IMR-90 (cell line): Measurements from ENCODE around the gene CLIP3. TPM values are rescaled to one million over a fixed set of nuclear protein-coding genes. Genes with fewer than 3 reads are reported as not detected.

Experiments used
- ATAC-seq: fragments of 200-7000 bp; cut with Tn5 transposase; 2 replicates; pipeline ENCODE4 v1.9.1; 2020; ENCODE audit warnings: low read depth, mild to moderate bottlenecking, moderate library complexity
- BruUV-seq: library from RNA; stranded (reverse); fragments of 400-500 nt; replicated peaks from 2 replicates; lab custom pipeline; 2021; lab: Mats Ljungman, UMichigan
- CTCF ChIA-PET: fragments of 300-600 bp; formaldehyde crosslinking; extraction: SDS; loops from one replicate; lab custom pipeline; 2021; ENCODE audit warnings: antibody characterized with exemption; lab: Yijun Ruan, JAX
- POLR2A ChIA-PET: fragments of 300-600 bp; sonication (Branson Sonifier 250); formaldehyde crosslinking; loops from one replicate; lab custom pipeline; 2022; ENCODE audit warnings: antibody characterized with exemption; ENCODE audit not compliant: unreplicated experiment; lab: Charles Lee
- DNase-seq: peaks from one replicate; pipeline ENCODE4 v3.0.0; 2013
- H2AFZ ChIP-seq: replicated peaks from 2 replicates; pipeline ENCODE3; 2013; ENCODE audit warnings: low read length, mild to moderate bottlenecking; ENCODE audit not compliant: poor library complexity
- H2AK5ac ChIP-seq: 2 replicates; pipeline ENCODE4 v1.6.1; 2013; ENCODE audit warnings: low read depth, low read length, inconsistent platforms
- H2AK9ac ChIP-seq: replicated peaks from 2 replicates; pipeline ENCODE3; 2013; ENCODE audit warnings: mild to moderate bottlenecking, low read depth, low read length, moderate library complexity; ENCODE audit not compliant: poor library complexity
- H2BK120ac ChIP-seq: 2 replicates; pipeline ENCODE4 v1.6.1; 2013; ENCODE audit warnings: low read depth, low read length, inconsistent platforms
- H2BK15ac ChIP-seq: 3 replicates; pipeline ENCODE4 v1.6.1; 2013; ENCODE audit warnings: low read depth, low read length, inconsistent platforms
- H2BK20ac ChIP-seq: 2 replicates; pipeline ENCODE4 v1.6.1; 2013; ENCODE audit warnings: low read depth, mild to moderate bottlenecking, inconsistent platforms, low read length, moderate library complexity
- H2BK5ac ChIP-seq: 2 replicates; pipeline ENCODE4 v1.6.1; 2013; ENCODE audit warnings: mild to moderate bottlenecking, low read depth, low read length, inconsistent platforms; ENCODE audit not compliant: poor library complexity, severe bottlenecking
- H3K14ac ChIP-seq: replicated peaks from 2 replicates; pipeline ENCODE4 v1.6.1; 2013; ENCODE audit warnings: low read depth, low read length, inconsistent platforms
- H3K18ac ChIP-seq: 2 replicates; pipeline ENCODE4 v1.6.1; 2013; ENCODE audit warnings: low read depth, low read length, control low read depth
- H3K23ac ChIP-seq: 2 replicates; pipeline ENCODE4 v1.6.1; 2013; ENCODE audit warnings: low read depth, low read length, inconsistent platforms
- H3K27ac ChIP-seq: 2 replicates; pipeline ENCODE4 v1.5.1; 2013; ENCODE audit warnings: mild to moderate bottlenecking, control low read depth, low read length; ENCODE audit not compliant: insufficient read depth
- H3K27me3 ChIP-seq: 2 replicates; pipeline ENCODE4 v1.6.1; 2013; ENCODE audit warnings: low read length; ENCODE audit not compliant: control insufficient read depth, insufficient read depth
- H3K36me3 ChIP-seq: 2 replicates; pipeline ENCODE4 v1.6.1; 2013; ENCODE audit warnings: low read length, mixed read lengths; ENCODE audit not compliant: control insufficient read depth, insufficient read depth
- H3K4ac ChIP-seq: 2 replicates; pipeline ENCODE4 v1.6.1; 2013; ENCODE audit warnings: low read depth, low read length, inconsistent platforms
- H3K4me1 ChIP-seq: 2 replicates; pipeline ENCODE4 v1.6.1; 2013; ENCODE audit warnings: low read length, mixed read lengths; ENCODE audit not compliant: control insufficient read depth, insufficient read depth
- H3K4me2 ChIP-seq: 2 replicates; pipeline ENCODE4 v1.6.1; 2013; ENCODE audit warnings: low read depth, mild to moderate bottlenecking, control low read depth, low read length, moderate library complexity
- H3K4me3 ChIP-seq: 2 replicates; pipeline ENCODE4 v1.5.1; 2013; ENCODE audit warnings: low read depth, mild to moderate bottlenecking, control low read depth, low read length, moderate library complexity; ENCODE audit not compliant: insufficient read depth
- H3K56ac ChIP-seq: 2 replicates; pipeline ENCODE4 v1.6.1; 2013; ENCODE audit warnings: low read length, inconsistent platforms; ENCODE audit not compliant: insufficient read depth; ENCODE audit errors: extremely low read depth
- H3K79me1 ChIP-seq, 2 experiments: 2 replicates each; pipeline ENCODE4 v1.6.1; 2013; ENCODE audit warnings: low read length in 2 of 2, inconsistent platforms in 1 of 2, low read depth in 1 of 2
- H3K9ac ChIP-seq: 2 replicates; pipeline ENCODE4 v1.6.1; 2013; ENCODE audit warnings: low read depth, low read length, control low read depth
- H3K9me1 ChIP-seq: 2 replicates; pipeline ENCODE4 v1.6.1; 2013; ENCODE audit warnings: low read length, inconsistent platforms; ENCODE audit not compliant: insufficient read depth
- H3K9me3 ChIP-seq: 2 replicates; pipeline ENCODE4 v1.6.1; 2013; ENCODE audit warnings: low read length; ENCODE audit not compliant: control insufficient read depth, insufficient read depth
- H4K20me1 ChIP-seq: 2 replicates; pipeline ENCODE4 v1.6.1; 2013; ENCODE audit warnings: low read length, inconsistent platforms; ENCODE audit not compliant: insufficient read depth
- H4K5ac ChIP-seq: 2 replicates; pipeline ENCODE4 v1.6.1; 2013; ENCODE audit warnings: mild to moderate bottlenecking, low read depth, low read length, control low read depth
- H4K8ac ChIP-seq, 2 experiments: 2 replicates each; pipeline ENCODE4 v1.6.1; 2013; ENCODE audit warnings: low read depth in 2 of 2, low read length in 2 of 2, control low read depth in 1 of 2, inconsistent platforms in 1 of 2
- H4K91ac ChIP-seq: 2 replicates; pipeline ENCODE4 v1.6.1; 2013; ENCODE audit warnings: low read depth, low read length, inconsistent platforms; ENCODE audit not compliant: insufficient read depth
- BHLHE40 ChIP-seq: fragments of 150-350 bp; IDR thresholded peaks from 2 replicates; pipeline ENCODE4 v1.6.1; 2016; ENCODE audit warnings: mild to moderate bottlenecking, low read depth, low read length
- CTCF ChIP-seq: conservative IDR thresholded peaks from 2 replicates; pipeline ENCODE4 v1.5.1; 2012; ENCODE audit warnings: mild to moderate bottlenecking, low read depth, low read length, improper control_type of control experiment
- FOS ChIP-seq: fragments of 150-350 bp; IDR thresholded peaks from 2 replicates; pipeline ENCODE4 v1.6.1; 2016; ENCODE audit warnings: low read depth, low read length
- MAZ ChIP-seq: IDR thresholded peaks from 2 replicates; pipeline ENCODE4 v1.6.1; 2012; ENCODE audit warnings: low read depth, mild to moderate bottlenecking, low read length, improper control_type of control experiment, moderate library complexity, borderline replicate concordance
- MXI1 ChIP-seq: IDR thresholded peaks from 2 replicates; pipeline ENCODE4 v1.6.1; 2012; ENCODE audit warnings: low read depth, mild to moderate bottlenecking, low read length, moderate library complexity, borderline replicate concordance
- POLR2A ChIP-seq: IDR thresholded peaks from 2 replicates; pipeline ENCODE4 v1.6.1; 2012; ENCODE audit warnings: mild to moderate bottlenecking, low read depth, low read length
- RFX5 ChIP-seq: IDR thresholded peaks from 2 replicates; pipeline ENCODE4 v1.8.0; 2012; ENCODE audit warnings: low read depth, mild to moderate bottlenecking, low read length, moderate library complexity
- USF2 ChIP-seq: fragments of 150-350 bp; IDR thresholded peaks from 2 replicates; pipeline ENCODE4 v1.6.1; 2017; ENCODE audit warnings: mild to moderate bottlenecking, antibody characterized with exemption, low read length, low read depth
- WGBS, 2 experiments: methylation state at CpG; one replicate each; pipeline versions ENCODE4 v1.1.5 to v1.1.7; 2013; ENCODE audit warnings: missing lambda C conversion rate in 2 of 2; ENCODE audit not compliant: insufficient read length in 1 of 2; ENCODE audit errors: extremely low coverage in 2 of 2; 5-methylcytosine and 5-hydroxymethylcytosine counted together
- dilution Hi-C: fragments of 300-500 bp; cut with HindIII; formaldehyde crosslinking; loops from one replicate; pipeline ENCODE4 v1.14.3; 2018; ENCODE audit warnings: low sequenced_read_pairs; ENCODE audit not compliant: unreplicated experiment
- in situ Hi-C: fragments of 300-500 bp; cut with MboI; formaldehyde crosslinking; loops from 3 replicates; pipeline ENCODE4 v1.14.3; 2019; ENCODE audit warnings: low sequenced_read_pairs, inconsistent platforms, mixed read lengths
- intact Hi-C: fragments of 100-400 bp; cut with micrococcal nuclease; formaldehyde crosslinking; loops from 2 replicates; pipeline ENCODE4 v1.10.0; 2022
- polyA plus RNA-seq, 3 experiments: library from polyadenylated mRNA; depleted of rRNA; stranded (reverse); fragments of >200 nt; gene quantifications; 2 replicates each; pipeline ENCODE4 v1.2.3, GENCODE V29; 2012; ENCODE audit warnings: low replicate concordance in 1 of 3
- total RNA-seq: library from RNA; depleted of rRNA; stranded (reverse); fragments of >200 nt; gene quantifications from 2 replicates; pipeline ENCODE4 v1.2.3, GENCODE V29; 2012

The CLIP3 gene
- total and polyA plus RNA-seq, 2 of the 4 experiments (the other 2 are of a cell fraction) = 5.4 to 28.7 TPM

GRCh38 chr19:36054733-36055686 lies 22.3 kb upstream of the CLIP3 start, which contains the start of gene WDR62:
TSS of gene WDR62 (plus strand) at chr19:36054897. CDS start at chr19:36054972, 75 bp downstream.
- Histone ChIP-seq H3K9me3 (no peaks in the 10 kb centered on the region), H2AFZ (peak within 1 kb of the TSS; percentile 99), H3K56ac (peak within 1 kb of the TSS; percentile 71), H4K5ac (peak within 1 kb of the TSS; percentile 72), H2BK5ac (peak within 1 kb of the TSS; percentile 91), H2AK5ac (peak within 1 kb of the TSS; percentile 55), H3K4me1 (no peaks in the 10 kb centered on the region), H2AK9ac (peak within 1 kb of the TSS; percentile 94), H3K27me3 (no peaks in the 10 kb centered on the region), H3K9me1 (peaks cover 4% of the 10 kb centered on the region; the same call in 1 of the 2 replicates), H3K4me2 (peak within 1 kb of the TSS; percentile 94), H3K9ac (peak within 1 kb of the TSS; percentile 88), H3K18ac (peak within 1 kb of the TSS; percentile 64), H3K36me3 (no peaks in the 10 kb centered on the region), H4K20me1 (peaks cover 3% of the 10 kb centered on the region), H3K4ac (peak within 1 kb of the TSS; percentile 86), H3K79me1 (peaks cover 41 to 62% of the 10 kb centered on the region in 2 experiments), H4K8ac (peak within 1 kb of the TSS; percentile 11 to 95), H3K4me3 (peak within 1 kb of the TSS; percentile 76), H3K23ac (peak within 1 kb of the TSS; percentile 94), H2BK120ac (peak within 1 kb of the TSS; percentile 85), H3K14ac (peak within 1 kb of the TSS; percentile 90), H4K91ac (peak within 1 kb of the TSS; percentile 84), H3K27ac (peak within 1 kb of the TSS; percentile 81), H2BK15ac (peak within 1 kb of the TSS; percentile 66; the same call in 1 of the 3 replicates), H2BK20ac (peak within 1 kb of the TSS; percentile 4; the same call in 1 of the 2 replicates)
- TF ChIP-seq POLR2A = no peak
- TF ChIP-seq CTCF = no peak
- TF ChIP-seq FOS = peak; percentile 53; the same call in 1 of the 2 replicates
- 0 out of 2 replicates have a peak, but pooled peaks have one; percentile 26 for TF ChIP-seq MAZ
- peak; percentile 97 for TF ChIP-seq MXI1
- TF ChIP-seq RFX5 = no peak
- TF ChIP-seq USF2 = no peak
- TF ChIP-seq BHLHE40 = no peak
- BruUV-seq = no TSS peak
- dilution Hi-C loops (no loop called here), in situ Hi-C loops (no loop called here), intact Hi-C loops (loop anchor here (1.0 to 5.0 kb wide), 4 partner anchors 13 to 118 kb away; partner anchors contain the start of genes ALKBH6, LRFN3 and SDHAF1)
- 0% methylated on average over 43 of the region's 76 CpGs; no CpG with 5 or more reads in 1 of the 2 experiments for WGBS, 2 experiments
- ChIA-PET CTCF (interaction anchor here (0.5 kb wide), 1 partner anchor 108 kb away, joined by 3 read pairs; no protein-coding TSS in a partner anchor), POLR2A (no interaction called here)
- peak; percentile 86 for ATAC-seq
- DNase-seq = no peak
